HepG2 (cell line): ENCODE results near the gene ARHGAP19. TPM values are rescaled to one million over a fixed set of nuclear protein-coding genes. Genes with fewer than 3 reads are reported as not detected.

Source experiments
- ATF3 ChIP-seq: sonication (generic); formaldehyde crosslinking; IDR thresholded peaks from 2 replicates; pipeline ENCODE4 v1.4.0; 2020; ENCODE audit warnings: missing genetic modification reagents
- CCDC6 ChIP-seq: sonication (generic); formaldehyde crosslinking; IDR thresholded peaks from 2 replicates; pipeline ENCODE4 v1.8.1; 2022; ENCODE audit warnings: mild to moderate bottlenecking, missing genetic modification reagents, moderate library complexity
- ERF ChIP-seq: IDR thresholded peaks from 2 replicates; pipeline ENCODE4 v1.6.1; 2018; ENCODE audit warnings: missing biosample characterization, missing genetic modification reagents
- FOXA3 ChIP-seq: IDR thresholded peaks from 2 replicates; pipeline ENCODE4 v1.6.1; 2016; ENCODE audit warnings: missing genetic modification reagents, missing compliant biosample characterization
- GATAD2A ChIP-seq: IDR thresholded peaks from 2 replicates; pipeline ENCODE4 v1.6.1; 2016
- KDM6A ChIP-seq: IDR thresholded peaks from 2 replicates; pipeline ENCODE4 v1.6.1; 2016; ENCODE audit warnings: low read depth
- POLR2G ChIP-seq: fragments of 200-400 bp; formaldehyde crosslinking; IDR thresholded peaks from 2 replicates; pipeline ENCODE4 v1.6.1; 2018; ENCODE audit warnings: mild to moderate bottlenecking, low read depth, low read length, moderate library complexity
- PRDM10 ChIP-seq: sonication (generic); formaldehyde crosslinking; IDR thresholded peaks from 2 replicates; pipeline ENCODE4 v1.4.0; 2020; ENCODE audit warnings: low read depth, missing genetic modification reagents
- THRA ChIP-seq: sonication (generic); formaldehyde crosslinking; IDR thresholded peaks from 2 replicates; pipeline ENCODE4 v1.4.0; 2020; ENCODE audit warnings: missing genetic modification reagents, borderline replicate concordance
- ZFP1 ChIP-seq: IDR thresholded peaks from 2 replicates; pipeline ENCODE4 v1.6.1; 2016
- ZHX1 ChIP-seq: sonication (generic); formaldehyde crosslinking; IDR thresholded peaks from 2 replicates; pipeline ENCODE4 v1.8.1; 2022; ENCODE audit warnings: low read depth, mild to moderate bottlenecking, missing genetic modification reagents
- ZNF235 ChIP-seq: sonication (generic); formaldehyde crosslinking; IDR thresholded peaks from 2 replicates; pipeline ENCODE4 v1.8.1; 2023; ENCODE audit warnings: mild to moderate bottlenecking, missing genetic modification reagents, borderline replicate concordance
- ZNF264 ChIP-seq: sonication (generic); formaldehyde crosslinking; IDR thresholded peaks from 2 replicates; pipeline ENCODE4 v1.4.0; 2020; ENCODE audit warnings: missing genetic modification reagents
- ZNF362 ChIP-seq: sonication (generic); formaldehyde crosslinking; IDR thresholded peaks from 2 replicates; pipeline ENCODE4 v1.4.0; 2020; ENCODE audit warnings: missing genetic modification reagents, mild to moderate bottlenecking, borderline replicate concordance
- ZNF430 ChIP-seq: sonication (generic); formaldehyde crosslinking; IDR thresholded peaks from 2 replicates; pipeline ENCODE4 v1.9.0; 2021; ENCODE audit warnings: mild to moderate bottlenecking, missing genetic modification reagents
- ZNF512 ChIP-seq: sonication (generic); formaldehyde crosslinking; IDR thresholded peaks from 2 replicates; pipeline ENCODE4 v1.4.0; 2020; ENCODE audit warnings: mild to moderate bottlenecking, missing genetic modification reagents
- ZNF784 ChIP-seq: sonication (generic); formaldehyde crosslinking; IDR thresholded peaks from 2 replicates; pipeline ENCODE4 v1.5.1; 2020; ENCODE audit warnings: missing genetic modification reagents, mild to moderate bottlenecking, borderline replicate concordance
- polyA plus RNA-seq, 8 experiments: library from polyadenylated mRNA; depleted of rRNA in 3 of 8; stranded (reverse) in 7 of 8; unstranded in 1 of 8; fragments of >200 nt; fragmentation: Illumina TruSeq in 4 of 8; extraction: Trizol in 4 of 8; gene quantifications; 2 replicates each; pipeline versions ENCODE4 v1.2.1 to v1.2.3, GENCODE V29; 2011 to 2016; ENCODE audit warnings: low read depth in 4 of 8, missing spikeins in 1 of 8, mixed read lengths in 1 of 8; ENCODE audit not compliant: insufficient read depth in 1 of 8
- total RNA-seq, 5 experiments: library from RNA; depleted of rRNA; stranded (reverse); fragments of >200 nt; fragmentation: Illumina TruSeq; extraction: Trizol; gene quantifications; 2 replicates each; pipeline ENCODE4 v1.2.3, GENCODE V29; 2016; ENCODE audit warnings: low read depth in 1 of 5

The ARHGAP19 gene
- total and polyA plus RNA-seq, 2 of the 13 experiments (the other 11 are each of a cell fraction or from before 2014, with no cell fraction given), result 7.6 to 10.0 TPM

GRCh38 chr10:97328646-97329453 lies 36.4 kb upstream of the ARHGAP19 start (continued):
- TF ChIP-seq ZNF430 (CRISPR knock-in tag) (no peak), ATF3 (peak; percentile 42; the same call in 1 of the 2 replicates), PRDM10 (CRISPR knock-in tag) (peak; percentile 86), ZHX1 (CRISPR knock-in tag) (no peak), ZNF264 (CRISPR knock-in tag) (peak; percentile 94), CCDC6 (CRISPR knock-in tag) (0 out of 2 replicates have a peak, but pooled peaks have one; percentile 42), GATAD2A (CRISPR knock-in tag) (peak; percentile 94), ZNF512 (CRISPR knock-in tag) (no peak), ZNF235 (CRISPR knock-in tag) (no peak), ZNF362 (CRISPR knock-in tag) (peak; percentile 90; the same call in 1 of the 2 replicates), THRA (no peak), FOXA3 (CRISPR knock-in tag) (peak; percentile 91), ZFP1 (CRISPR knock-in tag) (no peak), ERF (CRISPR knock-in tag) (peak; percentile 61), ZNF784 (CRISPR knock-in tag) (no peak), KDM6A (CRISPR knock-in tag) (peak; percentile 89), POLR2G (no peak)
